HepG2 (cell line): ENCODE measurements around the gene ZKSCAN4. TPM values are rescaled to one million over a fixed set of nuclear protein-coding genes. Genes with fewer than 3 reads are reported as not detected.

Experiments
- CREBL2 ChIP-seq: sonication (generic); formaldehyde crosslinking; IDR thresholded peaks from 2 replicates; pipeline ENCODE4 v1.8.1; 2023; ENCODE audit warnings: missing genetic modification reagents, mild to moderate bottlenecking, borderline replicate concordance
- GRHL1 ChIP-seq: sonication (generic); formaldehyde crosslinking; conservative IDR thresholded peaks from 2 replicates; pipeline ENCODE4 v1.8.0; 2022; ENCODE audit warnings: missing genetic modification reagents
- HOXA7 ChIP-seq: sonication (generic); formaldehyde crosslinking; IDR thresholded peaks from 2 replicates; pipeline ENCODE4 v1.8.1; 2022; ENCODE audit warnings: mild to moderate bottlenecking, missing genetic modification reagents, moderate library complexity
- MIXL1 ChIP-seq: IDR thresholded peaks from 2 replicates; pipeline ENCODE4 v1.6.1; 2016
- REL ChIP-seq: sonication (generic); formaldehyde crosslinking; conservative IDR thresholded peaks from 2 replicates; pipeline ENCODE4 v1.8.0; 2022; ENCODE audit warnings: mild to moderate bottlenecking, missing genetic modification reagents, moderate library complexity
- SKI ChIP-seq: fragments of 450-650 bp; IDR thresholded peaks from one replicate; pipeline ENCODE4 v1.6.1; 2018; ENCODE audit warnings: mild to moderate bottlenecking; ENCODE audit not compliant: partially characterized antibody
- SNAI1 ChIP-seq: sonication (generic); formaldehyde crosslinking; IDR thresholded peaks from 2 replicates; pipeline ENCODE4 v1.5.0; 2020; ENCODE audit warnings: mild to moderate bottlenecking, missing genetic modification reagents, borderline replicate concordance
- SNAPC4 ChIP-seq: sonication (generic); formaldehyde crosslinking; IDR thresholded peaks from 2 replicates; pipeline ENCODE4 v1.4.0; 2020; ENCODE audit warnings: mild to moderate bottlenecking, missing genetic modification reagents
- TEAD3 ChIP-seq: optimal IDR thresholded peaks from 2 replicates; pipeline ENCODE3; 2016; ENCODE audit warnings: borderline replicate concordance
- ZNF646 ChIP-seq: sonication (generic); formaldehyde crosslinking; IDR thresholded peaks from 2 replicates; pipeline ENCODE4 v1.9.0; 2021; ENCODE audit warnings: mild to moderate bottlenecking, missing genetic modification reagents
- ZNF720 ChIP-seq: sonication (generic); formaldehyde crosslinking; IDR thresholded peaks from 2 replicates; pipeline ENCODE4 v1.4.0; 2020; ENCODE audit warnings: missing genetic modification reagents
- ZNF800 ChIP-seq: sonication (generic); formaldehyde crosslinking; IDR thresholded peaks from 2 replicates; pipeline ENCODE4 v1.4.0; 2020; ENCODE audit warnings: missing genetic modification reagents
- polyA plus RNA-seq, 8 experiments: library from polyadenylated mRNA; depleted of rRNA in 3 of 8; stranded (reverse) in 7 of 8; unstranded in 1 of 8; fragments of >200 nt; fragmentation: Illumina TruSeq in 4 of 8; extraction: Trizol in 4 of 8; gene quantifications; 2 replicates each; pipeline versions ENCODE4 v1.2.1 to v1.2.3, GENCODE V29; 2011 to 2016; ENCODE audit warnings: low read depth in 4 of 8, missing spikeins in 1 of 8, mixed read lengths in 1 of 8; ENCODE audit not compliant: insufficient read depth in 1 of 8
- total RNA-seq, 5 experiments: library from RNA; depleted of rRNA; stranded (reverse); fragments of >200 nt; fragmentation: Illumina TruSeq; extraction: Trizol; gene quantifications; 2 replicates each; pipeline ENCODE4 v1.2.3, GENCODE V29; 2016; ENCODE audit warnings: low read depth in 1 of 5

ZKSCAN4 gene
- total and polyA plus RNA-seq, 2 of the 13 experiments (the other 11 are each of a cell fraction or from before 2014, with no cell fraction given): 2.9 to 7.8 TPM

GRCh38 chr6:28252009-28252975 is at the start of gene ZKSCAN4 (continued):
- TF ChIP-seq ZNF800 (CRISPR knock-in tag): peak; percentile 74; the same call in 1 of the 2 replicates
- no peak for TF ChIP-seq CREBL2 (CRISPR knock-in tag)
- no peak for TF ChIP-seq TEAD3 (CRISPR knock-in tag)
- TF ChIP-seq HOXA7 (CRISPR knock-in tag): no peak
- TF ChIP-seq SKI: peak; percentile 68
- TF ChIP-seq SNAPC4 (CRISPR knock-in tag): 0 out of 2 replicates have a peak, but pooled peaks have one; percentile 47
- no peak for TF ChIP-seq ZNF646 (CRISPR knock-in tag)
- peak; percentile 92 for TF ChIP-seq MIXL1
- TF ChIP-seq ZNF720 (CRISPR knock-in tag): no peak
- no peak for TF ChIP-seq REL (CRISPR knock-in tag)
- no peak for TF ChIP-seq GRHL1
- TF ChIP-seq SNAI1: no peak
